ENCODE measurements around the gene USP48. TPM values are rescaled to one million over a fixed set of nuclear protein-coding genes. Genes with fewer than 3 reads are reported as not detected.

Gene USP48
- total and polyA plus RNA-seq, 2 of the 4 experiments (the other 2 are of a cell fraction): 24.7 to 25.0 TPM

GRCh38 chr1:21702780-21703179 is 80.2 kb downstream of the USP48 start:
- no TSS peak for BruUV-seq (replicated peaks)
- Histone ChIP-seq H3K14ac (replicated peaks; ENCODE audit: low read depth, low read length) (no peak overlapping the region), H4K5ac (ENCODE audit: low read depth, low read length) (peak overlapping the region; percentile 52; the same call in 1 of the 2 replicates), H3K4me1 (ENCODE audit: control insufficient read depth, insufficient read depth, low read length) (peaks cover 10% of the 10 kb centered on the region), H3K27me3 (ENCODE audit: control insufficient read depth, insufficient read depth, low read length) (no peaks in the 10 kb centered on the region), H3K4me2 (ENCODE audit: low read depth, low read length) (no peak overlapping the region), H3K9ac (ENCODE audit: low read depth, low read length) (no peak overlapping the region), H2BK120ac (ENCODE audit: low read depth, low read length) (no peak overlapping the region), H4K91ac (ENCODE audit: insufficient read depth, low read depth, low read length) (no peak overlapping the region), H3K4ac (ENCODE audit: low read depth, low read length) (no peak overlapping the region), H3K9me1 (ENCODE audit: insufficient read depth, low read length) (peaks cover 4% of the 10 kb centered on the region; the same call in 1 of the 2 replicates), H3K9me3 (ENCODE audit: control insufficient read depth, insufficient read depth, low read length) (no peaks in the 10 kb centered on the region), H3K4me3 (ENCODE audit: insufficient read depth, low read depth, low read length) (no peak overlapping the region), H3K36me3 (ENCODE audit: control insufficient read depth, insufficient read depth, low read length) (peaks cover 16% of the 10 kb centered on the region), H2BK15ac (ENCODE audit: low read depth, low read length) (no peak overlapping the region), H2AFZ (replicated peaks; ENCODE audit: low read length, poor library complexity) (no peak overlapping the region), H3K27ac (ENCODE audit: insufficient read depth, low read length) (no peak overlapping the region), H3K79me1 (ENCODE audit: low read depth in 1 of 2, low read length in 2 of 2) (peaks cover 11 to 48% of the 10 kb centered on the region in 2 experiments; a peak in 3 of 4 replicates), H2AK5ac (ENCODE audit: low read depth, low read length) (no peak overlapping the region), H3K23ac (ENCODE audit: low read depth, low read length) (no peak overlapping the region), H2AK9ac (replicated peaks; ENCODE audit: low read depth, low read length, poor library complexity) (no peak overlapping the region), H2BK20ac (ENCODE audit: low read depth, low read length) (no peak overlapping the region), H4K20me1 (ENCODE audit: insufficient read depth, low read length) (peaks cover 7% of the 10 kb centered on the region; the same call in 1 of the 2 replicates), H3K56ac (ENCODE audit: extremely low read depth, insufficient read depth, low read length) (no peak overlapping the region), H2BK5ac (ENCODE audit: low read depth, low read length, poor library complexity, severe bottlenecking) (peak overlapping the region; percentile 79), H4K8ac (ENCODE audit: low read depth in 2 of 2, low read length in 2 of 2) (no peak overlapping the region), H3K18ac (ENCODE audit: low read depth, low read length) (peak overlapping the region; percentile 63; the same call in 1 of the 2 replicates)
- intact Hi-C loops (cut with micrococcal nuclease): loop anchor here (10.0 kb wide), 1 partner anchor 262 kb away; no protein-coding TSS in a partner anchor
- TF ChIP-seq NFE2L2 (IDR thresholded peaks at IDR 0.05; ENCODE audit: low read depth, low read length) (no peak), POLR2A (IDR thresholded peaks at IDR 0.05; ENCODE audit: low read depth, low read length) (no peak), SMC3 (IDR thresholded peaks at IDR 0.05; ENCODE audit: low read depth, low read length) (no peak), MAFK (IDR thresholded peaks at IDR 0.05; ENCODE audit: low read depth, low read length) (no peak), CTCF (conservative IDR thresholded peaks at IDR 0.05; ENCODE audit: low read depth, low read length) (no peak), RCOR1 (IDR thresholded peaks at IDR 0.05; ENCODE audit: insufficient replicate concordance, low read length) (no peak), USF2 (IDR thresholded peaks at IDR 0.05; ENCODE audit: low read depth, low read length) (no peak), CEBPB (IDR thresholded peaks at IDR 0.05; ENCODE audit: low read depth, low read length) (no peak), MXI1 (IDR thresholded peaks at IDR 0.05; ENCODE audit: borderline replicate concordance, low read depth, low read length) (no peak), RFX5 (IDR thresholded peaks at IDR 0.05; ENCODE audit: low read depth, low read length) (no peak), FOS (IDR thresholded peaks at IDR 0.05; ENCODE audit: low read depth, low read length) (no peak), CHD1 (IDR thresholded peaks at IDR 0.05; ENCODE audit: low read depth, low read length) (no peak), BHLHE40 (IDR thresholded peaks at IDR 0.05; ENCODE audit: low read depth, low read length) (no peak), MAZ (IDR thresholded peaks at IDR 0.05; ENCODE audit: borderline replicate concordance, low read depth, low read length) (no peak), RAD21 (IDR thresholded peaks at IDR 0.05; ENCODE audit: low read length) (no peak), ELK1 (IDR thresholded peaks at IDR 0.05; ENCODE audit: borderline replicate concordance, low read depth, low read length) (no peak)
- DNase-seq (no peak), ATAC-seq (ENCODE audit: low read depth) (no peak)
- ChIA-PET POLR2A (ENCODE audit: unreplicated experiment) (no interaction called here), CTCF (no interaction called here)
- dilution Hi-C loops (cut with HindIII; ENCODE audit: low sequenced_read_pairs, unreplicated experiment): no loop called here
- 100% methylated on average over 2 of the region's 4 CpGs; no CpG with 5 or more reads in 1 of the 2 experiments for WGBS, 2 experiments (ENCODE audit: extremely low coverage in 2 of 2, insufficient read length in 1 of 2)
- in situ Hi-C loops (cut with MboI; ENCODE audit: low sequenced_read_pairs): loop anchor here (25.0 kb wide), 1 partner anchor 260 kb away; no protein-coding TSS in a partner anchor

Measured in IMR-90 (cell line).